ENCODE data around the gene DIS3L2.
"Not testable (repeated sequence)": the region's sequence is repeated elsewhere in the genome, so short reads cannot be mapped to it uniquely, and the experiment has no call there.

The DIS3L2 gene

GRCh38 chr2:232028631-232029030 lies 67.1 kb downstream of the DIS3L2 start:
- H3K27me3 ChIP-seq (ENCODE audit: control insufficient read depth, insufficient read depth, low read length), result no peaks in the 10 kb centered on the region
- no peak overlapping the region for H3K4me2 ChIP-seq (ENCODE audit: low read length)
- no peak overlapping the region for H3K4me3 ChIP-seq (ENCODE audit: low read depth, low read length)
- H3K9ac ChIP-seq, result no peak overlapping the region
- TF ChIP-seq CTCF (IDR thresholded peaks at IDR 0.05), result no peak
- no peak overlapping the region for H3K27ac ChIP-seq
- H2AFZ ChIP-seq, result no peak overlapping the region
- H3K9me3 ChIP-seq (ENCODE audit: control insufficient read depth, low read length), result no peaks in the 10 kb centered on the region
- H3K36me3 ChIP-seq (ENCODE audit: control insufficient read depth, insufficient read depth, low read length), result no peaks in the 10 kb centered on the region
- H3K4me1 ChIP-seq, result peaks cover 7% of the 10 kb centered on the region
- H3K79me2 ChIP-seq, result peaks cover 14% of the 10 kb centered on the region

DNA sequence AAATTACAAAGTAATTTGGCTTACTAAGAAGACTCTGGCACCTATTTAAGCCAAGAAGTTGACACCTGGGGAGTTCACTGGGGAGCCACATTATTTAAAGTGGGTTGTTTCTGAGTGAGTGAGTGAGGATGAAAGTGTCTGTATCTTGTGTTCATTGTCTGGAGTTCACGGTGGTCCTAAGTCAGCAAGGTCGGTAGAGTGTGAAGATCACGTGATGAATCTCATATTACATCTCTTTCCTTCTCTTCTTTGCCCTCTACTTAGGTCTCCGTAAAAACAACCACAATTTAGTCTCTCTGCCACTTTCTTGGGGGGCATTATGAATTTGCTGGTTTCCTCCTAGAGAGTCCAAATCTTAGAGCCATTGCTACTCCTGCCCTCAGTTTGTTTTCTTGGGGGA lies 67.8 kb downstream of the DIS3L2 start:
- Histone ChIP-seq H3K4me2 (ENCODE audit: low read length) (no peak overlapping the region), H3K4me1 (peaks cover 7% of the 10 kb centered on the region), H3K79me2 (peaks cover 18% of the 10 kb centered on the region), H3K9ac (no peak overlapping the region), H2AFZ (no peak overlapping the region), H3K27me3 (ENCODE audit: control insufficient read depth, insufficient read depth, low read length) (no peaks in the 10 kb centered on the region), H3K27ac (no peak overlapping the region), H3K4me3 (ENCODE audit: low read depth, low read length) (no peak overlapping the region), H3K9me3 (ENCODE audit: control insufficient read depth, low read length) (no peaks in the 10 kb centered on the region), H3K36me3 (ENCODE audit: control insufficient read depth, insufficient read depth, low read length) (no peaks in the 10 kb centered on the region)
- no peak for TF ChIP-seq CTCF (IDR thresholded peaks at IDR 0.05)

DNA sequence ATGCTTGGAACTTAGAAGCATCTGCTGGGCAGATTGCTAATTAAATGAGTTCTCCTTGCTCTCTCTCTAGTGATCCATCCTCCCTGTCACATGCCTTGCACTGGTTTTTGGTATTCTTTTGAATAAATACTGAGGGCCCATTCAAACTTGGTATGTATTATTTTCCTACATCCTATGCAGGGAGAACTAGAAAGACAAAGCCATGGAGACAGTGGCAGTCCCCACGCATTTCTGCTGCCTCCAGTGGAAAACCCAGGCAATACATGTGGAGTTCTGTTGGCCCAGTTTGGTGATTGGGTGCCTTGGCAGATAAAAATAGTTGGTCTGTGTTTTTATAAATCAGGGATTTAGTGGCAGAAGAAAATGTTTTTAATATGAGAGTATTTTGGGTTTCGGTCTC lies 68.7 kb downstream of the DIS3L2 start:
- TF ChIP-seq CTCF (IDR thresholded peaks at IDR 0.05), result peak; percentile 25
- Histone ChIP-seq H3K4me2 (ENCODE audit: low read length) (no peak overlapping the region), H3K27ac (no peak overlapping the region), H3K9ac (no peak overlapping the region), H3K27me3 (ENCODE audit: control insufficient read depth, insufficient read depth, low read length) (no peaks in the 10 kb centered on the region), H3K9me3 (ENCODE audit: control insufficient read depth, low read length) (no peaks in the 10 kb centered on the region), H3K4me3 (ENCODE audit: low read depth, low read length) (no peak overlapping the region), H2AFZ (no peak overlapping the region), H3K36me3 (ENCODE audit: control insufficient read depth, insufficient read depth, low read length) (no peaks in the 10 kb centered on the region), H3K4me1 (peaks cover 7% of the 10 kb centered on the region), H3K79me2 (peaks cover 26% of the 10 kb centered on the region)

DNA sequence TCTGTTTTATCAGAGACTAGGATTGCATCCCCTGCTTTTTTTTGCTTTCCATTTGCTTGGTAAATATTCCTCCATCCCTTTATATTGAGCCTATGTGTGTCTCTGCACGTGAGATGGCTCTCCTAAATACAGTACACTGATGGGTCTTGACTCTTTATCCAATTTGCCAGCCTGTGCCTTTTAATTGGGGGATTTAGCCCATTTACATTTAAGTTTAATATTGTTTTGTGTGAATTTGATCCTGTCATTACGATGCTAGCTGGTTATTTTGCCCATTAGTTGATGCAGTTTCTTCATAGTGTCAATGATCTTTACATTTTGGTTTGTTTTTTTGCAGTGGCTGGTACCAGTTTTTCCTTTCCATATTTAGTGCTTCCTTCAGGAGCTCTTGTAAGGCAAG lies 73.8 kb downstream of the DIS3L2 start:
- not testable (repeated sequence) for H3K4me3 ChIP-seq (ENCODE audit: low read depth, low read length); H3K9me3 ChIP-seq (ENCODE audit: control insufficient read depth, low read length); H3K27me3 ChIP-seq (ENCODE audit: control insufficient read depth, insufficient read depth, low read length); H3K36me3 ChIP-seq (ENCODE audit: control insufficient read depth, insufficient read depth, low read length); H3K4me1 ChIP-seq; H2AFZ ChIP-seq; H3K9ac ChIP-seq; H3K4me2 ChIP-seq (ENCODE audit: low read length); H3K27ac ChIP-seq
- H3K79me2 ChIP-seq, result peaks cover 65% of the 10 kb centered on the region

DNA sequence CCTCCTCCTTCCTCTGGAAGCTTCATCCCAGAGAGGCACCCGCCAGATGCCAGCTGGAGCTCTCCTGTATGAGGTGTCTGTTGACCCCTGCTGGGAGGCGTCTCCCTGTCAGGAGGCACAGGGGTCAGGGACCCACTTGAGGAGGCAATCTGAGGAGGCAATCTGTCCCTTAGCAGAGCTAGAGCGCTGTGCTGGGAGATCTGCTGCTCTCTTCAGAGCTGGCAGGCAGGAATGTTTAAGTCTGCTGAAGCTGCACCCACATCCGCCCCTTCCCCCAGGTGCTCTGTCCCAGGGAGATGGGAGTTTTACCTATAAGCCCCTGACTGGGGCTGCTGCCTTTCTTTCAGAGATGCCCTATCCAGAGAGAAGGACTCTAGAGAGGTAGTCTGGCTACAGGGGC lies 75.4 kb downstream of the DIS3L2 start:
- not testable (repeated sequence) for H3K4me1 ChIP-seq; H3K4me2 ChIP-seq (ENCODE audit: low read length); H3K36me3 ChIP-seq (ENCODE audit: control insufficient read depth, insufficient read depth, low read length); H3K27me3 ChIP-seq (ENCODE audit: control insufficient read depth, insufficient read depth, low read length); H3K27ac ChIP-seq; H3K9ac ChIP-seq; H3K9me3 ChIP-seq (ENCODE audit: control insufficient read depth, low read length); H2AFZ ChIP-seq; H3K4me3 ChIP-seq (ENCODE audit: low read depth, low read length)
- H3K79me2 ChIP-seq, result peaks cover 61% of the 10 kb centered on the region

DNA sequence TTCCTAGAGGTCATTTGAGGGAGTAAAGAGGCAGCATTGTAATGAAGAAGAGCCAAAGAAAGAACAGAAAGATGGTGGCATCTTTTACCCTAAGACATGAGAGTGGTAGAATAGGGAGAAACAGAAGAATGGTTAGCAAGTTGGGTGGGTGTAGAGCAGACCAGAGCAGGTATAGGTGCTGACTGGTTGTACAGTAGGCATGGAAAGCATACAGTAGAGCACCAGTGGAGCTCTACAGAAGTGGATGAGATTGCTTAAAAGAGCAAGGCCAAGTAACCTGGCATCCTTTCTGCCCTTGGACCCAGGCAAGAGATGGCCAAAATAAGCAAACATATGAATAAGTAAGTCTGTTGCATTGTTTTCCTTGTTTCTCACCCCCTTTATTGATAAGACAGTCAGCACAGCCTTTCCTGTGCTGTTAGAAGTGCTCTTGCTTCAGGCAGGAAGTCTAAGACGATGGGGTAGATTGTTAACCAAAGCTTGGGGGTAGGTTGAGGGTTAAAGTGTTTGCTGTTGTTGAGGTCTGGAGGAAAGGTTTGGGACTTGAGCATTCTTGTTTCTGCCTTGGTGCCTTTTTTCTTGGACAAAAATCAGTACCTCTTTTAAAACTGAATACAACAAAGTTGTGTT lies 76.9 kb downstream of the DIS3L2 start:
- no peaks in the 10 kb centered on the region for H3K27me3 ChIP-seq (ENCODE audit: control insufficient read depth, insufficient read depth, low read length)
- peaks cover 59% of the 10 kb centered on the region for H3K79me2 ChIP-seq
- no peak for TF ChIP-seq CTCF (IDR thresholded peaks at IDR 0.05)
- no peak overlapping the region for H3K27ac ChIP-seq
- no peak overlapping the region for H3K4me2 ChIP-seq (ENCODE audit: low read length)
- H3K9me3 ChIP-seq (ENCODE audit: control insufficient read depth, low read length), result no peaks in the 10 kb centered on the region
- H2AFZ ChIP-seq, result no peak overlapping the region
- no peaks in the 10 kb centered on the region for H3K4me1 ChIP-seq
- H3K9ac ChIP-seq, result no peak overlapping the region
- no peak overlapping the region for H3K4me3 ChIP-seq (ENCODE audit: low read depth, low read length)
- H3K36me3 ChIP-seq (ENCODE audit: control insufficient read depth, insufficient read depth, low read length), result no peaks in the 10 kb centered on the region

Data from parathyroid adenoma (tissue), 2 donors.